ENCODE results near the gene SP3.

SP3 gene

GRCh38 chr2:173866874-173867618, 98.1 kb downstream of the SP3 start:
- TF ChIP-seq GATA3 (IDR thresholded peaks at IDR 0.05; ENCODE audit: low read depth, low read length) = no peak
- peak; percentile 57 for TF ChIP-seq GATA2 (IDR thresholded peaks at IDR 0.05; ENCODE audit: low read depth, low read length)

GRCh38 chr2:173865971-173866873, 99.0 kb downstream of the SP3 start:
- TF ChIP-seq GATA3 (IDR thresholded peaks at IDR 0.05; ENCODE audit: low read depth, low read length) = no peak
- no peak for TF ChIP-seq GATA2 (IDR thresholded peaks at IDR 0.05; ENCODE audit: low read depth, low read length)

- no peak for TF ChIP-seq GATA3 (IDR thresholded peaks at IDR 0.05; ENCODE audit: low read depth, low read length)
- TF ChIP-seq GATA2 (IDR thresholded peaks at IDR 0.05; ENCODE audit: low read depth, low read length) = no peak
Measured at GRCh38 chr2:173862612-173863217, 102.5 kb downstream of the SP3 start.

- no peak for TF ChIP-seq GATA2 (IDR thresholded peaks at IDR 0.05; ENCODE audit: low read depth, low read length)
- no peak for TF ChIP-seq GATA3 (IDR thresholded peaks at IDR 0.05; ENCODE audit: low read depth, low read length)
Measured at GRCh38 chr2:173860566-173860965, 104.6 kb downstream of the SP3 start.

GRCh38 chr2:173860082-173860481, 105.1 kb downstream of the SP3 start:
- TF ChIP-seq GATA3 (IDR thresholded peaks at IDR 0.05; ENCODE audit: low read depth, low read length) = no peak
- no peak for TF ChIP-seq GATA2 (IDR thresholded peaks at IDR 0.05; ENCODE audit: low read depth, low read length)

GRCh38 chr2:173858291-173858731, 106.9 kb downstream of the SP3 start:
- no peak for TF ChIP-seq GATA3 (IDR thresholded peaks at IDR 0.05; ENCODE audit: low read depth, low read length)
- TF ChIP-seq GATA2 (IDR thresholded peaks at IDR 0.05; ENCODE audit: low read depth, low read length) = no peak

Data from SH-SY5Y (cell line).